GM19328 (cell line): ENCODE results near the gene EXO5.
"Not testable (repeated sequence)": the region's sequence is repeated elsewhere in the genome, so short reads cannot be mapped to it uniquely, and the experiment has no call there.

Experiments used
- ATAC-seq: cut with Tn5 transposase; IDR thresholded peaks from one replicate; pipeline ENCODE4 v1.9.1; 2021; ENCODE audit warnings: mild to moderate bottlenecking, moderate library complexity; ENCODE audit not compliant: unreplicated experiment

EXO5 gene

DNA sequence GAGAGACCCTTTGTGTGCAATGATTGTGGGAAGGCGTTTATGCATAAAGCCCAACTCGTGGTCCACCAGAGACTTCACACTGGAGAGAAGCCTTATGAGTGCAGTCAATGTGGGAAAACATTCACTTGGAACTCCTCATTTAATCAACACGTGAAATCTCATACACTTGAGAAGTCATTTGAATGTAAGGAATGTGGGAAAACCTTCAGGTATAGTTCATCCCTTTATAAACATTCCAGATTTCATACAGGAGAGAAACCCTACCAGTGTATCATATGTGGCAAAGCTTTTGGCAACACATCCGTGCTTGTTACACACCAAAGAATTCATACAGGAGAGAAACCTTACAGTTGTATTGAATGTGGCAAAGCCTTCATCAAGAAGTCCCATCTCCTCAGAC is 38.4 kb downstream of the EXO5 start:
- ATAC-seq, result no peak

DNA sequence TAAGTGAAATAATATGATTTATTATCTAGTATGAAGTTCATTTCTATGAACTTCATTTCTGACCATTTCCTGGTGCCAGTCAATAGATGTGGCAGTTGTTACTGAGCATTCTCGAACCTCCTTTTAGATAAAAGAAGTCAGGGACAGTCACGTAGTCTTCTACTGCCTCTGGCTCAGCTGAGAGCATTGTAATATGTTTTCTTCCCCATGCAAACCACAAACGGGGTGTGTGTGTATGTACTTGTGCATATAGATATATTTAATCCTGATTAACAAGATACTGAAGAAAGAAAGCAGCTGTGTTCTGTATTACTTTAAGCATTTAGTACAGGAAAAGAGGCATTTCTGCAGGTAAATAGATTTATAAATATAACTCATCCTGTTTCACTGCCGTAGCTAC is 44.5 kb downstream of the EXO5 start:
- ATAC-seq, result no peak

DNA sequence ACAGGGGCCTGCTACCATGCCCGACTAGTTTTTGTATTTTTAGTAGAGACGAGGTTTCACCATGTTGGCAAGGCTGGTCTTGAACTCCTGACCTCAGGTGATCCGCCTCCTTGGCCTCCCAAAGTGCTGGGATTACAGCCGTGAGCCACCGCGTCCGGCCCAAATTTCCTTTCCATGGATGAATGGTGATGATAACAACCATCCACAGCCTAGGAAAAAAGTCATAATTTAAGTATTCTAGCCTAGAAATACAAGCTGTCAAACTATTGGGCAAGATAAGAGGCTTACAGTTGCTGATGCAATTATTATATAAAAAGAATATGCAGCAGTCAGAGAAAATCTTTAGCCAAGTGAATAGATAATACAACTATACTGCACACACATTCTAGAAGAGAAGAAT is 46.2 kb downstream of the EXO5 start:
- ATAC-seq, result not testable (repeated sequence)

DNA sequence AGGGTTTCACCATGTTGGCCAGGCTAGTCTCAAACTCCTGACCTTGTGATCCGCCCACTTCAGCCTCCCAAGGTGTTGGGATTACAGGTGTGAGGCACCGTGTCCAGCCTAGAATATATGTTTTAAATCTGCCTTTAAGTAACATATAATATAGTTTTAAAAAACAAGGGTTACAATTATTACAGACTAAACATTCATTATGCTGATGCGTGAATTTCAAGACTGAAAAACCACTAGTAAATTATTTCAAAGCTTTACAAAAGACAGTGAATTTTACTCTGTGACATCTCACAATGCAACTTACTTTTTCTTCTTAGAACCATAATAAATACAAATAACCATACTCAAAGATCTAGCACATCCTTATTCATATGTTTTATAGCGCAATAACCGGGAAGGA is 47.6 kb downstream of the EXO5 start:
- no peak for ATAC-seq

DNA sequence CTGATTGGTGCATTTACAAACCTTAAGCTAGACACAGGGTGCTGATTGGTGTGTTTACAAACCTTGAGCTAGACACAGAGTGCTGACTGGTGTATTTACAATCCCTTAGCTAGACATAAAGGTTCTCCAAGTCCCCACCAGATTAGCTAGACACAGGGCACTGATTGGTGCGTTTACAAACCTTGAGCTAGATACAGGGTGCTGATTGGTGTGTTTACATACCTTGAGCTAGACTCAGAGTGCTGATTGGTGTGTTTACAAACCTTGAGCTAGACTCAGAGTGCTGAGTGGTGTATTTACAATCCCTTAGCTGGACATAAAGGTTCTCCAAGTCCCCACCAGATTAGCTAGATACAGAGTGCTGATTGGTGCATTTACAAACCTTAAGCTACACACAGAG is 49.7 kb downstream of the EXO5 start:
- ATAC-seq, result not testable (repeated sequence)

DNA sequence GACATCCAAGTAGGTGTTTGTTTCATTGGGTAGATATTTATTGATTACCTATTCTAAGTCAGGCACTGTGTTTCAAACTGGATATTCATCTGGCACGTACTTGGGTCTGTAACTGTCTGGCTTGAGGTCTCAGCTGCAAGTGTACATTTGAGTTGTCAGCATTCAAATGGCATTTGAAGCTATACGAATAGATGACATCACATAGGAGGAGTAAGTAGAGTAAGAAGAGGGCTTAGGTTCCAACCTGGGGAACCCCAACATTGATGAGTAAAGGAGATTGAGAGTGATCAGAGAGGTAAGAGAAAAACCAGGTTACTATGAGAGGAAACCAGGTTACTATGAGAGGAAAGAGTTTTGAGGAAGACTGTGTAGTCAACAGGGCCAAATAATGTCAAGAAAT is 53.6 kb downstream of the EXO5 start:
- no peak for ATAC-seq

DNA sequence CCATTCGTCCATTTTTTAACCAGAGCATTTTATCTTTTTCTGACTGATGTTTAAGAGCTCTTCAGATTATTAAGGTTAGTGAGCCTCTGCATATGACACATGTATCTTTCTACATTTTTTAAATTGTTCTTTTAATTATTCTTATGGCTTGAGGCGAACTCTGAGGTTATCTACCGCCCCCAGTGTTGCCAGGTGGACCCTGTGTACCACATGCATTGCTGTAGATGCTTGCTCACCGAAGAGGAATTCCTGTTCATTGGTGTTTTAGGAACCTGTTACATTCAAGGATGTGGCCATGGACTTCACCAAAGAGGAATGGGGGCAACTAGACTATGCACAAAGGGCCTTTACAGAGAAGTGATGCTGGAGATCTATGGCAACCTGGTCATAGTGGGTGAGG is 54.7 kb downstream of the EXO5 start:
- no peak for ATAC-seq

DNA sequence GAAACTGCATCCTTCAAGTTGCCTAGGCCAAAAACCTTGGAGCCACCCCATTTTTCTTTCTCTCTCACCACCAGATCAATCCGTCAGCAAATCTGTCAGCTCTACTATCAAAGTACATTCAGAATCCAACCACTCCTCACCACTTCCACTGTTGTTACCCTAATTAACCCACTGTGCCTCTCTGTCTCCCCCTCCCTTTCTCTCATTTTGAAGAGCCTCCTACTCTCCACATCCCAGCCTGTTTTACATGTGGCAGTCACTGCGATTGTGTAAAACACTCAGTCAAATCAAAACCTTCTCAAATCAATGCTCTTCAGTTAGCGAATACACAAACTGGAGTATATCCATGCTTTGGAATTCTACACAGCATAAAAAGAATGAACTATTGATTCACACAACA is 55.9 kb downstream of the EXO5 start:
- no peak for ATAC-seq

DNA sequence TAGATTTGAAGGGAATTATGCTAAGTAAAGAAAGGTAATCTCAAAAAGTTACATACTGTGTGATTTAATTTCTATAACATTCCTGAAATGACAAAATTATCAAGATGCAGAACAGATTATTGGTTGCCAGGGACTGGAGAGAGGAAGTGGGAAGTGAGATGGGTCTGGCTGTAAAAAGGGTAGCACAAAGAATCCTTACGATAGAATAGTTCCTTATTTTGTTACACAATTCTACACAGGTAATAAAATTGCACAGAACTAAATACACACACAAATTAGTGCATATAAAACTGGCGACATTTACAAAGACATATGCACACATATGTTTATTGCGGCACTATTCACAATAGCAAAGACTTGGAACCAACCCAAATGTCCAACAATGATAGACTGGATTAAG is 56.3 kb downstream of the EXO5 start:
- no peak for ATAC-seq
